ENCODE results near the gene CTSK.
"Not testable (repeated sequence)": the region's sequence is repeated elsewhere in the genome, so short reads cannot be mapped to it uniquely, and the experiment has no call there.

The CTSK gene

DNA sequence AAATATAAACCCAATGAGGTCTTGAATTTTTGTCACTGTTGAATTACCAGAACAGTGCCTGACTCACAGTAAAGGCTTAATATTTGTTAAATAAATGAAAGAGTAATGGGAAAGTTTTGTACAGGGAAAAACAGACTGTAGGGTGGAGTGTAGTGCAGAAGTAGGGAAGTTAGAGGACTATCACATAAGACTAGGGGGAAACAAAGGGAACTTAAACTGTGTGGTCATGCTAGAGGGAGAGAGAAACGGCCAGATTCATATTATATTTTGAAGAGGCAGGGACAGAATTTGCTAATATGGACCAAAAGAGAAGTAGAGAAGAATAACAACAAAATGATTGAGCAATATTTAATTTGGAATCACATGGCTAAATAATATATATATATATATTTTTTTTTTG lies 14.8 kb downstream of the CTSK start:
- ATAC-seq (replicated peaks), result no peak
- H3K4me1 Mint-ChIP-seq (ENCODE audit: low read depth in 2 of 2), result no peaks in the 10 kb centered on the region
- no peaks in the 10 kb centered on the region for H3K27me3 Mint-ChIP-seq
- H3K27ac Mint-ChIP-seq, result no peak overlapping the region
- H3K9me3 Mint-ChIP-seq, result no peaks in the 10 kb centered on the region
- DNase-seq, result no peak
- peaks cover under 1% of the 10 kb centered on the region for H3K36me3 Mint-ChIP-seq (ENCODE audit: insufficient read depth)
- no peak overlapping the region for H3K4me3 Mint-ChIP-seq

DNA sequence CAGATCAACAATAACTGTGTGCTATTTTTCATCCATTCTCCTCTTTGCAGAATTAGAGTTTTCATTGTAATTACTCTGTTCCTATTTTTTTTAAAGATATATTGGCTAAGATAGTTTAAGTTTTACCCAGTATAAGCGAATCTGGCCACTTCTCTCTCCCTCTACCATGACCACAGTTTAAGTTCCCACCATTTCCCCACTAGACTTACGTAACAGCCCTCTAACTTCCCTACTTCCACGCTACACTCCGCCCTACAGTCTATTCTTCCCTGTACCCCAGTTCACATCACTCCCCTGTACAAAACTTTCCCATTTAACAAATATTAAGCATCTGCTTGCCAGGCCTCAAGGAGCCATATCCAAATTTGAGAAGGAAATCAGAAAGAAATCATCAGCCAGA lies 16.5 kb downstream of the CTSK start:
- Mint-ChIP-seq H3K36me3 (ENCODE audit: insufficient read depth) (peaks cover 2% of the 10 kb centered on the region), H3K4me3 (no peak overlapping the region), H3K27ac (no peak overlapping the region), H3K4me1 (ENCODE audit: low read depth in 2 of 2) (no peaks in the 10 kb centered on the region), H3K27me3 (no peaks in the 10 kb centered on the region), H3K9me3 (no peaks in the 10 kb centered on the region)
- ATAC-seq (replicated peaks) (no peak), DNase-seq (no peak)

DNA sequence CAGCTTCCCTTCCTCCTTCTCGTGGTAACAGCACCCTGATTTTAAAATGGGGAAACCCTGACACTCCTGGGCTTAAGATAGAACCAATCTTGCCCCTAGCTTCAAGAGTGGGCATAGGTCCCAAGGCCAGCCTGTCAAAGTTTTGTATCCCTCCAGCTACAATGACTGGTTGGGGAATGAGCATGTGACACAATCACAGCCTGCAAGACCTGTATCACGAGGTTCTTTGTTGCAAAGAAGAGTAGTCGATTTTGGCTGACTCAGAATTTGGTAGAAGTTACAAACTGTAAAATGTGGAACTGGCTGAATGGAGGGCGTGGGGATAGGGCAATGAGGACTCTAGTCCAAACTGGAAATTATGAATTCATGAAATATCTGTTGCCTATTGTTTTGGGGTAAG lies 18.7 kb downstream of the CTSK start:
- no peak for ATAC-seq (replicated peaks)
- Mint-ChIP-seq H3K4me1 (ENCODE audit: low read depth in 2 of 2) (no peaks in the 10 kb centered on the region), H3K27me3 (no peaks in the 10 kb centered on the region), H3K27ac (no peak overlapping the region), H3K36me3 (ENCODE audit: insufficient read depth) (peaks cover 2% of the 10 kb centered on the region), H3K9me3 (no peaks in the 10 kb centered on the region), H3K4me3 (no peak overlapping the region)
- no peak for DNase-seq

DNA sequence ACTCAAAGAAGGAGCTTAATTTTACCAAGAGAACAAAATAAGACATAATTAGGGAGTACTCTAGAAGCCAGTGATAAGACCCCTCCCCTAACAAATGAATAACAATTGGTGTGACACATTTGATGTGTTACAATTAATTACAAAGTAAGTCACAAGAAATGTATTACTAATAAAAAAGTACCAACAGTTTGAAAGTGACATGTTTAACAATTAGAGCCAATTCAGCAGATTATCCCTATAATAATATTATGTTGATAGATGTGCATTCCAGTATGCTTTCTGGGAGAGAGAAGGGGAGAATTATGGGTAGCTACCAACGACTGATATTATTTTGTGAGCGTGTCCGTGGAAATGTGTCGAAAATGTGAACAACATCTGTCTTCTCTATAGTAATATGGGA lies 19.1 kb downstream of the CTSK start:
- peaks cover 2% of the 10 kb centered on the region for H3K36me3 Mint-ChIP-seq (ENCODE audit: insufficient read depth)
- no peaks in the 10 kb centered on the region for H3K9me3 Mint-ChIP-seq
- ATAC-seq (replicated peaks), result no peak
- H3K27ac Mint-ChIP-seq, result no peak overlapping the region
- H3K27me3 Mint-ChIP-seq, result no peaks in the 10 kb centered on the region
- no peak for DNase-seq
- H3K4me1 Mint-ChIP-seq (ENCODE audit: low read depth in 2 of 2), result no peaks in the 10 kb centered on the region
- no peak overlapping the region for H3K4me3 Mint-ChIP-seq

DNA sequence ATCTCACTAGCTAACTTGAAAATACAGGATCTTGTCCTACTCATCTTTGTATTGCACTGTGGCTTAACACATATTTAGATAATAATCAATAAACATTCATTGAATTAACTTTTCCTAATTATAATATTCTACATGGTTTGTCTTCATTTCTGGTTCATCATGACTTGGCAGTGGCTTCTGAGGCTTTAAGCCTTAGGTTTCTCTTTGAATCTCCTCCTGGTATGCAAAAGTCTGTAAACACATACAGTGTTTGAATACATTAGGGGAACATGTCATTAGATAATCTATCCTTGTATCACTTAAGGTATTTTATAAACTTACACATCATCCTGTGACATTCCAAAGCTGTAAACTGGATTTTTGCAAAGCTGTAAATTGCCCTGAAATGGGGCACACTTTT lies 20.6 kb downstream of the CTSK start:
- Mint-ChIP-seq H3K9me3 (no peaks in the 10 kb centered on the region), H3K27ac (no peak overlapping the region)

DNA sequence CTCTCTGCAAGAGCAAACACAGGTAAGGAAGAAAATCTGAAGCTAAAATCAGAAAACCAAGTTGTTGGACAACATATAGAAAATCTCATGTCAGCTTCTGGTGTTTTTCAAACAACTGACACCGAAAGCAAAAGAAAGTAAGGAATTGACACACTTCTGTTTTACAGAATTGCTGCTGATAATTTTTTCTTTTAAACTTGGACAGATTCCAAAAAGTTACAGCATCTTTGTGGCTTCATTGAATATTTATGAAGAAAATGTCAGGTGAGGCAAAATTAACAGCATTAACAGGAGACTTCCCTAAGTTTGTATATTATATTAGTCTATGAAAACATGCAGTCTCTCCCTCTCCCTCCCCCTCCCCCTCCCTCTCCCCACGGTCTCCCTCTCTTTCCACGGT lies 27.6 kb downstream of the CTSK start:
- no peaks in the 10 kb centered on the region for H3K36me3 Mint-ChIP-seq (ENCODE audit: insufficient read depth)
- no peak overlapping the region for H3K27ac Mint-ChIP-seq
- H3K4me3 Mint-ChIP-seq, result no peak overlapping the region
- H3K4me1 Mint-ChIP-seq (ENCODE audit: low read depth in 2 of 2), result peaks cover 1 to 7% of the 10 kb centered on the region in 2 donors
- H3K9me3 Mint-ChIP-seq, result no peaks in the 10 kb centered on the region
- DNase-seq (no peak), ATAC-seq (replicated peaks) (no peak)
- H3K27me3 Mint-ChIP-seq, result no peaks in the 10 kb centered on the region

More for the DNA sequence above, 20.6 kb downstream of the CTSK start:
- ATAC-seq (replicated peaks) (no peak), DNase-seq (no peak)
- Mint-ChIP-seq H3K36me3 (ENCODE audit: insufficient read depth) (peaks cover 2% of the 10 kb centered on the region), H3K27me3 (no peaks in the 10 kb centered on the region), H3K4me1 (ENCODE audit: low read depth in 2 of 2) (no peaks in the 10 kb centered on the region), H3K4me3 (no peak overlapping the region)

DNA sequence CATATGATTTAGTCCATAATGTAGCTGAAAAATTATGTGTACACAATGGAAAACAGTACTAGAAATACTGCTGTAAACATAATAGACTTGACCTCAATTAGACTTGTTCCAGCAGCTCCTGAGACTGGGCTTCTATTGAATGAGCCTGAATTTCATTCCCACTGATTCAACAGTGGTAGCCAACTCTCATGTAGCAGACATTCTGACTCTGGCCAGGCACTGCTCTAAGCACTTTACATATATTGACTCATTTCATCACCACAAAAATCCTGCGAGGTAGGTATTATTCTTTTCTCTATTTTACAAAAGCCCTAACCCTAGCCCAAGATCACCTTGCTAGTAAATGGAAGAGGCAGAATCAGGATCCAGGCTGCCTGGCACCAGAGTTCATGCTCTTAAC lies 29.7 kb downstream of the CTSK start:
- Mint-ChIP-seq H3K36me3 (ENCODE audit: insufficient read depth) (no peaks in the 10 kb centered on the region), H3K4me3 (no peak overlapping the region), H3K4me1 (ENCODE audit: low read depth in 2 of 2) (peaks cover 1 to 7% of the 10 kb centered on the region in 2 donors), H3K27ac (no peak overlapping the region), H3K27me3 (no peaks in the 10 kb centered on the region), H3K9me3 (no peaks in the 10 kb centered on the region)
- ATAC-seq (replicated peaks) (no peak), DNase-seq (no peak)

DNA sequence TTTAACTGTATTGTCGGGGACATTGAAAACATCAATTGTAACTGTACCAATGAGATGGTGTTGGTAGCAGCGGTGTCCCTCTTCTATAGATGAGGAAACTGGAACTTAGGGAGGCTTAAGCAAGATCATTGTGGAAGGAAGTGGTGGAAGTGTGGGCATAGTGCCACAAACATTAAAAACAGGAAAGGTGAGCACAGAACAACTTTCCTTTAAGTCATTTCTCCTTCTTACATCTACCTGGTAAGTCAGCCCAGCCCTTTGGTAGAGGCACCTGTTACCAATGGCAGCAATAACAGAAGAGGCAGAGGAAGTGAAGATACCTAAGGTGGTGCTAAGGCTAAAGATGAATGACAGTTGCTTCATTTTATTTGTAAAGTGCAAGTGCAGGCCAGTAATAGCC lies 30.5 kb downstream of the CTSK start:
- DNase-seq, result no peak
- ATAC-seq (replicated peaks), result no peak
- Mint-ChIP-seq H3K36me3 (ENCODE audit: insufficient read depth) (no peaks in the 10 kb centered on the region), H3K4me3 (no peak overlapping the region), H3K9me3 (no peaks in the 10 kb centered on the region), H3K27ac (no peak overlapping the region), H3K27me3 (no peaks in the 10 kb centered on the region), H3K4me1 (ENCODE audit: low read depth in 2 of 2) (peaks cover 1 to 7% of the 10 kb centered on the region in 2 donors)

DNA sequence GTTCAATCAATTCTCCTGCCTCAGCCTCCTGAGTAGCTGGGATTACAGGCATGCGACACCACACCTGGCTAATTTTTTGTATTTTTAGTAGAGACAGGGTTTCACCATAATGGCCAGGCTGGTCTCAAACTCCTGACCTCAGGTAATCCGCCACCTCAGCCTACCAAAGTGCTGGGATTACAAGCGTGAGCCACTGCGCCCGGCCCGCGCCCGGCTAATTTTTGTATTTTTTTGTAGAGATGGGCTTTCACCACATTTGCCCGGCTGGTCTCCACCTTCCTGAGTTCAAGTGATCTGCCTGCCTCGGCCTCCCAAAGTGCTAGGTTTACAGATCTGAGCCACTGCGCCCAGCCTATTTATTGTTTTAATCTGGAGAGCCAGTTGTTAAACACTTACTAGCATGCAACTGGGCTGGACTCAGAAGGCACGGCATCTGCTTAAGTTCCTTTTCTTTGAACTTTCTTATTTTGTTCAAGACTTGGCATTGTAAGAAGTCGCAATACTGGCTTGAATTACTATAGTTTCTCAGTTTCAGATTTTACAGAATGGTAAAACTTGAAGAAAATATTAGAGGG lies 32.0 kb downstream of the CTSK start:
- H3K36me3 Mint-ChIP-seq (ENCODE audit: insufficient read depth); H3K27me3 Mint-ChIP-seq; DNase-seq; H3K27ac Mint-ChIP-seq; ATAC-seq (replicated peaks); H3K4me3 Mint-ChIP-seq; H3K9me3 Mint-ChIP-seq: not testable (repeated sequence)
- H3K4me1 Mint-ChIP-seq (ENCODE audit: low read depth in 2 of 2), result peaks cover 9 to 16% of the 10 kb centered on the region in 2 donors

DNA sequence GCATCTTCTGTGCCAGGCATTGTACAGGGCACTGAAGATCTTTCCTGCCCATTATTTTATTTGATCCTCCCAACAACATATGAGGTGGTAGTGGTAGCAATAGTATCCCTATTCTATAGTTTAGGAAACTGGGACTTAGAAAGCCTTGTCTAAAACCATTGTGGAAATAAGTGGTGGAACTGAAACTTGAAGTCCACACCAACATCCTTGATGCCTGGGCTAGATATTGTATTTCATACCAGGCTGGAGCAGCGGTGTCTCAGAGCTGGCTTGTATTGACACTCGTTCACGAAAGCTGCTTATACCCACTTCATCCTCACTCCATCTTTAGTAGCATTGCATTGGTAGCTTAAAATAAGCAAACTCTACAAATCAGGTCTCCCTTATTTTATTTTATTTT lies 32.8 kb downstream of the CTSK start:
- H3K4me1 Mint-ChIP-seq (ENCODE audit: low read depth in 2 of 2), result peaks cover 15 to 22% of the 10 kb centered on the region in 2 donors
- no peak overlapping the region for H3K27ac Mint-ChIP-seq
- DNase-seq (no peak), ATAC-seq (replicated peaks) (no peak)
- no peaks in the 10 kb centered on the region for H3K27me3 Mint-ChIP-seq
- no peaks in the 10 kb centered on the region for H3K9me3 Mint-ChIP-seq
- H3K36me3 Mint-ChIP-seq (ENCODE audit: insufficient read depth), result peaks cover 8% of the 10 kb centered on the region
- no peak overlapping the region for H3K4me3 Mint-ChIP-seq

DNA sequence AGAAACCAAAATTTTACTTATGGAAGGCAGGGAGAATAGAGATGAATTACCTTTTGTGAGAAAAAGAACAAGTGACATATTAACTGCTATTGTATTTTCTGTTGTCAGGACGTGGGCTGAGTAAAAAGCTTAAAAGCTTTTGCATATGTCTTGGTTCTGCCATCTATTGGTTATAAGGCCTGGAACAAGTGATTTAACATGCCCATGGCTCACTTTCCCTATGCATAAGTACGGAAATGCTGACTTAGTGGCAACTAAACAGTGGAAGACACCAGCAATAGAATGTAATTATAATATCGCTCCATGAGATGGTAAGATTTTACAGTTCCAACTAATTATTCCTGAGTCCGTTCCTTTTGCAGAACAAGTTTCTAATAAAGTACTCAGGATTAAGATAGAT lies 35.7 kb downstream of the CTSK start:
- peaks cover 14 to 18% of the 10 kb centered on the region in 2 donors for H3K4me1 Mint-ChIP-seq (ENCODE audit: low read depth in 2 of 2)
- no peaks in the 10 kb centered on the region for H3K9me3 Mint-ChIP-seq
- ATAC-seq (replicated peaks) (no peak), DNase-seq (no peak)
- H3K27ac Mint-ChIP-seq, result no peak overlapping the region
- H3K4me3 Mint-ChIP-seq, result no peak overlapping the region
- peaks cover 8% of the 10 kb centered on the region for H3K36me3 Mint-ChIP-seq (ENCODE audit: insufficient read depth)
- H3K27me3 Mint-ChIP-seq, result no peaks in the 10 kb centered on the region

DNA sequence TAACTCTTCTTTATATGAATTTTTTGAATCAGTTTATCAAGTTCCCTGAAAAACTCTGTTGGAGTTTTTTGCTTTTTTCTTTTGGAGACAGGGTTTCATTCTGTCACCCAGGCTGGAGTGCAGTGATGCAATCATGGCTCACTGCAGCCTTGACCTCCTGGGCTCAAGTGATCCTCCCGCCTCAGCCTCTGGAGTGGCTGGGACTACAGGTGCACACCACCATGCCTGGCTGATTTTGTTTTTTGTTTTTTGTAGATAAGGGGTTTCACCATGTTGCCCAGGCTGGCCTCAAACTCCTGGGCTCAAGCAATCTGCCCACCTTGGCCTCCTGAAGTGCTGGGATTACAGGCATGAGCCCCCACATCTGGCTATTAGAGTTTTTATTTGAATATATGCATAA lies 40.4 kb downstream of the CTSK start:
- Mint-ChIP-seq H3K4me1 (ENCODE audit: low read depth in 2 of 2) (peaks cover 32 to 41% of the 10 kb centered on the region in 2 donors), H3K36me3 (ENCODE audit: insufficient read depth) (peaks cover 10% of the 10 kb centered on the region), H3K27ac (peak overlapping the region in 1 of 2 donors; percentile 87)
- not testable (repeated sequence) for H3K9me3 Mint-ChIP-seq; H3K27me3 Mint-ChIP-seq; ATAC-seq (replicated peaks); DNase-seq; H3K4me3 Mint-ChIP-seq

DNA sequence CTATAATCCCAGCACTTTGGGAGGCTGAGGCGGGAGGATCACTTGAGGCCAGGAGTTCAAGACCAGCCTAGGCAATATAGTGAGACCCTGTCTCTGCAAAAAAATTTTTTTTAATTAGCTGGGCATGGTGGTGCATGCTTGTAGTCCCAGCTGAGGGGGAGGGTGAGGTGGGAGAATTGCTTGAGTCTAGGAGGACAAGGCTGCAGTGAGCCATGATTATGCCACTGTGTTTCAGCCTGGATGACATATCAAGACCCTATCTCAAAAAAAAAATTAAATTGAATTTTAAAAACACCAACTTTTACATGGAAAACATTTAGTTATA lies 42.1 kb downstream of the CTSK start:
- peak overlapping the region; percentile 89 to 96 for H3K4me3 Mint-ChIP-seq
- not testable (repeated sequence) for H3K9me3 Mint-ChIP-seq; DNase-seq; H3K27me3 Mint-ChIP-seq; ATAC-seq (replicated peaks)
- peak overlapping the region; percentile 96 to 97 for H3K27ac Mint-ChIP-seq
- peaks cover 13% of the 10 kb centered on the region for H3K36me3 Mint-ChIP-seq (ENCODE audit: insufficient read depth)
- peaks cover 30 to 40% of the 10 kb centered on the region in 2 donors for H3K4me1 Mint-ChIP-seq (ENCODE audit: low read depth in 2 of 2)

DNA sequence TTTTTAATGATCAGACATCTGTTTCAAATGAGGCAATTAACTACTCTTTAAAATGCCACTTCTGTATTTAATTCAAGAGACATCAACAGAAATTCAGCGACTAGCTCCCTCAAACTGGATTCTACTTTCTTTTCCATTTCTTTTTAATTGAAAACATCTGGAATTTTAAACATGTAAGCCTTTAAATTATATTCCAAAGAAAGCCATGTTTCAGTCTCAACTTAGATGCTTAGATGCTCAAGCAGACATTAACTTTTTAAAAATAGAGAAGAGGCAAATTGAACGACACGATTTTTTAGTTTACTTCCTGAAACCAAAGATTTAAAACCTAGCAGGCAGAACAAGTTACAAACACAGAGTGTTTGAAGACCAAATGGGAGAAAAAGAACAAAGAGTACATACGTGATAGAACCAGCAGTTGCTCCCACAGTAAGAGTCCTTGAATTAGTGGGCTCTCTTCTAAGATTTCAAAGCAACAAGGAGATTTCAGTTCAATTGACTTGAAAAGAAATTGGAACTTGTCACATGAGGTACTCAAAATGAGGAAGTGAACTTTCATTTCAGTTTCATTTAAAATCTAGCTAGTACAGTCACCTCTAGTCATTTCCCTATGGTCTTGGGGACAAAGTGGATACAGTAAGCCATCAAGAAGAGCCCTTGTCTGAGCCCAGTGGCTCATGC lies 42.6 kb downstream of the CTSK start, which contains the start of gene CTSS:
Gene CTSS (minus strand): TSS at position 483 of the 681 bp plus-strand sequence. CDS start 1,015 bp downstream, outside the sequence.
- peaks cover 14% of the 10 kb centered on the region for H3K36me3 Mint-ChIP-seq (ENCODE audit: insufficient read depth)
- peak within 1 kb of the TSS; percentile 96 to 97 for H3K27ac Mint-ChIP-seq
- DNase-seq, result peak in 1 of 3 experiments; percentile 7
- peak within 1 kb of the TSS; percentile 89 to 96 for H3K4me3 Mint-ChIP-seq
- no peaks in the 10 kb centered on the region for H3K9me3 Mint-ChIP-seq
- peak; percentile 67 for ATAC-seq (replicated peaks)
- H3K27me3 Mint-ChIP-seq, result no peaks in the 10 kb centered on the region
- H3K4me1 Mint-ChIP-seq (ENCODE audit: low read depth in 2 of 2), result peaks cover 28 to 39% of the 10 kb centered on the region in 2 donors
